ENCODE results near the gene PPME1. TPM values are rescaled to one million over a fixed set of nuclear protein-coding genes. Genes with fewer than 3 reads are reported as not detected.

PPME1 gene
- total RNA-seq, 1 experiment from 2014 or later, result 68.3 TPM

GRCh38 chr11:74182635-74183034 lies 11.5 kb downstream of the PPME1 start:
- Histone ChIP-seq H3K4me2 (ENCODE audit: low read length) (peak overlapping the region; percentile 28), H3K9me2 (ENCODE audit: insufficient read depth) (no peaks in the 10 kb centered on the region), H3K4me1 (ENCODE audit: control insufficient read depth in 1 of 2, insufficient read depth in 2 of 2, low read length in 2 of 2) (peaks cover 2 to 31% of the 10 kb centered on the region in 2 experiments; a peak in 2 of 4 replicates), H3K27me3 (ENCODE audit: insufficient read depth, low read length) (no peaks in the 10 kb centered on the region), H3K4me3 (replicated peaks in 1 of 2; ENCODE audit: low read depth in 1 of 2, low read length in 2 of 2) (no peak overlapping the region), H3K9me3 (ENCODE audit: control insufficient read depth in 1 of 2, insufficient read depth in 1 of 2, low read depth in 1 of 2, low read length in 2 of 2) (no peaks in the 10 kb centered on the region), H3K27ac (ENCODE audit: low read depth, low read length) (no peak overlapping the region), H3K9ac (ENCODE audit: low read length) (no peak overlapping the region), H4K20me1 (ENCODE audit: insufficient read depth) (peaks cover 23% of the 10 kb centered on the region; the same call in 1 of the 2 replicates), H3K79me2 (ENCODE audit: insufficient read depth, low read length) (peaks cover 97% of the 10 kb centered on the region), H2AFZ (ENCODE audit: low read depth, low read length, poor library complexity, severe bottlenecking) (no peak overlapping the region), H3K36me3 (ENCODE audit: control insufficient read depth in 1 of 2, insufficient read depth in 2 of 2, low read length in 2 of 2) (no peaks in the 10 kb centered on the region)
- no peak for DNase-seq (ENCODE audit: low read depth, low spot score)
- ChIA-PET CTCF (interaction anchor here (0.7 to 1.4 kb wide), 2 partner anchors 38 to 73 kb away, joined by 3 read pairs; no protein-coding TSS in a partner anchor), POLR2A (no interaction called here), RAD21 (ENCODE audit: low non-redundant PET in 1 of 2, low total read pairs in 2 of 2, uncharacterized antibody in 2 of 2, unreplicated experiment in 2 of 2) (no interaction called here)
- peak; percentile 52; the same call in 1 of the 2 replicates for ATAC-seq
- intact Hi-C loops (cut with micrococcal nuclease), result no loop called here
- TF ChIP-seq JUND (IDR thresholded peaks at IDR 0.05), result no peak
- TF ChIP-seq EGR1 (IDR thresholded peaks at IDR 0.05; ENCODE audit: low read depth), result peak; percentile 40; the same call in 1 of the 2 replicates
- BruUV-seq (replicated peaks), result no TSS peak

GRCh38 chr11:74185285-74185684 lies 14.2 kb downstream of the PPME1 start:
- ChIA-PET CTCF (no interaction called here), POLR2A (no interaction called here), RAD21 (ENCODE audit: low non-redundant PET in 1 of 2, low total read pairs in 2 of 2, uncharacterized antibody in 2 of 2, unreplicated experiment in 2 of 2) (no interaction called here)
- Histone ChIP-seq H3K4me2 (ENCODE audit: low read length) (no peak overlapping the region), H3K4me3 (replicated peaks in 1 of 2; ENCODE audit: low read depth in 1 of 2, low read length in 2 of 2) (no peak overlapping the region), H3K36me3 (ENCODE audit: control insufficient read depth in 1 of 2, insufficient read depth in 2 of 2, low read length in 2 of 2) (no peaks in the 10 kb centered on the region), H3K79me2 (ENCODE audit: insufficient read depth, low read length) (peaks cover 91% of the 10 kb centered on the region), H3K4me1 (ENCODE audit: control insufficient read depth in 1 of 2, insufficient read depth in 2 of 2, low read length in 2 of 2) (peaks cover 2 to 19% of the 10 kb centered on the region in 2 experiments; a peak in 2 of 4 replicates), H3K9ac (ENCODE audit: low read length) (no peak overlapping the region), H3K9me3 (ENCODE audit: control insufficient read depth in 1 of 2, insufficient read depth in 1 of 2, low read depth in 1 of 2, low read length in 2 of 2) (no peaks in the 10 kb centered on the region), H2AFZ (ENCODE audit: low read depth, low read length, poor library complexity, severe bottlenecking) (no peak overlapping the region), H3K9me2 (ENCODE audit: insufficient read depth) (no peaks in the 10 kb centered on the region), H4K20me1 (ENCODE audit: insufficient read depth) (peaks cover 22% of the 10 kb centered on the region; the same call in 1 of the 2 replicates), H3K27me3 (ENCODE audit: insufficient read depth, low read length) (no peaks in the 10 kb centered on the region), H3K27ac (ENCODE audit: low read depth, low read length) (no peak overlapping the region)
- TF ChIP-seq CEBPB (IDR thresholded peaks at IDR 0.05; ENCODE audit: low read depth) (no peak), FOSL1 (IDR thresholded peaks at IDR 0.05; ENCODE audit: low read depth) (no peak), POLR2AphosphoS5 (IDR thresholded peaks at IDR 0.05; ENCODE audit: low read depth, low read length) (no peak), EGR1 (IDR thresholded peaks at IDR 0.05; ENCODE audit: low read depth) (no peak), YY1 (IDR thresholded peaks at IDR 0.05; ENCODE audit: extremely low read depth, insufficient replicate concordance, low read depth, low read length) (no peak), EZH2phosphoT487 (IDR thresholded peaks at IDR 0.05; ENCODE audit: borderline replicate concordance) (no peak)
- BruUV-seq (replicated peaks), result no TSS peak
- DNase-seq (ENCODE audit: low read depth, low spot score), result no peak
- no peak for ATAC-seq
- intact Hi-C loops (cut with micrococcal nuclease), result no loop called here
